GM12801 (cell line): ENCODE results near the gene PTTG2.

Experiments
- CTCF ChIP-seq: IDR thresholded peaks from one replicate; pipeline ENCODE4 v1.5.1; 2011; ENCODE audit warnings: control low read depth; ENCODE audit not compliant: insufficient read length; ENCODE audit errors: extremely low read depth

Gene PTTG2

DNA sequence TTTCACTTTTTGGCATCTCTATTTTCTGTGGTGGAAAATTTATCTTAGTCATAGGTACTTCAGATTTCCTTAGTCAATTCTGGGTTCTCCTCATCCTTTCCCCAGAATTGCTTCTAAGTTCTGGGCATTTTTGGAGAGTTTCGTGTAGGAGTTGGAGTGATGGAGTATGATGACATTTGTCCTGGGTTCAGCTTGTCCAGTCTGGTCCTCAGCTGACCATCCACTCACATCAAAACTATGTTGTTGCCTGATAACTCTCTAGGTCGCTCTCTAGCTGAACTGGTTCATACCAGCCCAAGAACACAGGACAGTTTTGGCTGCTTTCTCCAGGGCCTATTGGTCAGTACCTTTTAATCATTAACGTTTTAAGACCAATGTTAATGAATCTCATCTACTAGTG, 13.2 kb downstream of the PTTG2 start:
- TF ChIP-seq CTCF, result no peak

DNA sequence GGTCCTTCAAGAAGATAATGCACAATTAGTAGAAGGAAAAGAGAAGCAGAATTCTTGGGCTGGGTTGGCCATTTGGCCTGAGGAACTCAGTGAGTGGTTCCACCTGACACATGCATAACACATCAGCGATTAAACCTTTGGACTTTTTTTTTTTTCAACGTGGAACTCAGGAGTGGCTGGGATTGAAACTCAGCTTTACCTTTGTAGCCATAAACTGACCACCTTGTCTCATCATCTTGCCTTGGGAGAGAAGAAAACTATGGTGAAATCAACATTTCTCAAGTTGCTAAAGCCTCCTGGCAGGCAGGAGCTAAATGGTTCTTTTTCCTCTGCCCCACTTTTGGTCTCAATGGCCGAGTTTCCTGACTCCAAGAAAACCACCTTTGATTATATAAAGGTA, 16.3 kb downstream of the PTTG2 start:
- no peak for TF ChIP-seq CTCF

- no peak for TF ChIP-seq CTCF
Observed at GRCh38 chr4:37976991-37977470, 16.8 kb downstream of the PTTG2 start.

- TF ChIP-seq CTCF, result no peak
Observed at GRCh38 chr4:37977471-37978247, 17.5 kb downstream of the PTTG2 start.

DNA sequence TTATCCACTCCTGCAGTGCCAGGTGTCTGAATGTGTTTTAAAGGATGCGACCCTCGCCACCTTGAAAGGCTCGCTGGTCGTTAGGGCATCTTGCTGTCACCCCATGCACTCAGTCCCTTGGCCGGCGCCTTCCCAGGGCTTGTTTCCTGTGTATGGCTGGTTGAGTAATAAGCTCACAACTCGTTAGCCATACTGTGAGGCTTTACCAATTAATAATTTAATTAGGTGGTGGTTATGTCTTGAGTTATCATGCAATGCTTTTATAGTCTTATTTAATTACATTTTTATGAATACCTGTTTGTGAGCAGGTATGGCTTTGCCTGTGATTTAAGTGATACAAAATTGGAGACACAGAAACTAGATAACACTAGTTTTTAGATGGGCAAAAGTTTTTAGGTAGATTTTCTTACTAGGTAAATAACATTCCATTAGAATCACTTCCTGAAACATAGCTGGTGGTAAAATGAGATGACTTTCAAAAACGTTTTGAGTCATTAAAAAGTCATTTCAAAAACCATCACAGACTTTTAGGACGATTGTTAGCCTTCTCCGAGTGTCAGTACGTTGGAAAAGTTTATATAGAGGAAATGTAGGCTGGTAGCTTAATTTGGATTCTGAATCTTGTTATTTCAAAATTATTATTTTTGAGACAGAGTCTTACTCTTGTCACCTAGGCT, 18.2 kb downstream of the PTTG2 start:
- TF ChIP-seq CTCF, result no peak

DNA sequence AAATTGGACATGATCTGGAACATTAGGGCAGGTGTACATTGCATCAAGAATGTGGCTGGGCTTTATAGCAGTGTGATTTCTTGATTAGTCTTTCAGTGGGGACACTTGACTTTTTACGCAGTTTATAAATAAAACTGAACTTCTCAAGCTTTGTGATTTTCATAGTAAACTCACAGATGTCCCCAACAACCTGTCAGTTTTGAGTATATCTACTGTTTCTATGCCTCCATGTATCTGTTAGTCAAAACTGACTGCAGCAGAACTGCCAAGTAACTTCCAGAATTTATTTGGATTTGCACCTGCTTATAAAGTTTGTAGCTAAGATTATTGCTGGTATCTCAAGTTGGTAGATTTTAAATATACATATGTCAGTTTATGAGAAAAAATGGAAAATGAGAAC, 20.0 kb downstream of the PTTG2 start:
- TF ChIP-seq CTCF, result no peak

- TF ChIP-seq CTCF, result no peak
Observed at GRCh38 chr4:37981425-37981824, 21.2 kb downstream of the PTTG2 start.
